ENCODE data around the gene GATB.

- TF ChIP-seq CTCF (IDR thresholded peaks at IDR 0.05) (no peak), POLR2A (IDR thresholded peaks at IDR 0.05) (no peak)
Measured at GRCh38 chr4:151659601-151660364, 101.0 kb downstream of the GATB start.

Data from Peyer's patch (tissue), 4 donors.